GM21381 (cell line): Measurements from ENCODE around the gene MFGE8.

Source experiments
- ATAC-seq: cut with Tn5 transposase; IDR thresholded peaks from one replicate; pipeline ENCODE4 v1.9.1; 2021; ENCODE audit warnings: mild to moderate bottlenecking, moderate library complexity; ENCODE audit not compliant: unreplicated experiment

Gene MFGE8

GRCh38 chr15:88874684-88875083 is 38.5 kb downstream of the MFGE8 start:
- ATAC-seq, result no peak

GRCh38 chr15:88874275-88874674 is 38.9 kb downstream of the MFGE8 start:
- no peak for ATAC-seq

- no peak for ATAC-seq
These were observed 39.4 kb downstream of the MFGE8 start for GRCh38 chr15:88873786-88874185.

- ATAC-seq, result no peak
These were observed 40.5 kb downstream of the MFGE8 start for GRCh38 chr15:88872706-88873105.

GRCh38 chr15:88872106-88872505 is 41.1 kb downstream of the MFGE8 start:
- ATAC-seq, result no peak

GRCh38 chr15:88871313-88871712 is 41.9 kb downstream of the MFGE8 start:
- no peak for ATAC-seq

GRCh38 chr15:88866295-88866881 is 46.8 kb downstream of the MFGE8 start:
- no peak for ATAC-seq

GRCh38 chr15:88865498-88866099 is 47.6 kb downstream of the MFGE8 start:
- ATAC-seq, result no peak

GRCh38 chr15:88864861-88865497 is 48.2 kb downstream of the MFGE8 start:
- no peak for ATAC-seq

GRCh38 chr15:88863412-88863811 is 49.8 kb downstream of the MFGE8 start:
- no peak for ATAC-seq

GRCh38 chr15:88860212-88860611 is 53.0 kb downstream of the MFGE8 start:
- no peak for ATAC-seq

- no peak for ATAC-seq
These were observed 53.6 kb downstream of the MFGE8 start for GRCh38 chr15:88859550-88859949.

GRCh38 chr15:88858934-88859333 is 54.2 kb downstream of the MFGE8 start:
- no peak for ATAC-seq

- ATAC-seq, result no peak
These were observed 60.7 kb downstream of the MFGE8 start for GRCh38 chr15:88852476-88852875.

- ATAC-seq, result no peak
These were observed 63.7 kb downstream of the MFGE8 start for GRCh38 chr15:88849376-88850072.
